Stomach (tissue), 9 donors: ENCODE measurements around the gene CENPE. TPM values are rescaled to one million over a fixed set of nuclear protein-coding genes. Genes with fewer than 3 reads are reported as not detected.

Experiments
- DNase-seq, 2 donors: peaks; one replicate each; pipeline versions ENCODE4 v3.0.0 to v3.0.0-alpha.2; 2013 to 2019
- H3K27ac ChIP-seq, 5 donors: fragments of 200-600 bp in 4 of 5; sonication (generic) in 4 of 5; one replicate each; pipeline ENCODE4 v1.5.1; 2013 to 2019; ENCODE audit warnings: mild to moderate bottlenecking in 1 of 5, moderate library complexity in 1 of 5
- H3K27me3 ChIP-seq, 3 donors: fragments of 200-600 bp; sonication (generic); one replicate each; pipeline ENCODE4 v1.5.1; 2017 to 2019; ENCODE audit warnings: mixed run types in 1 of 3
- H3K36me3 ChIP-seq, 4 donors: fragments of 200-600 bp; sonication (generic); 1 replicate in 3 of 4; 2 replicates in 1 of 4; pipeline ENCODE4 v1.5.1; 2016 to 2019
- H3K4me1 ChIP-seq, 4 donors: fragments of 200-600 bp; sonication (generic); one replicate each; pipeline ENCODE4 v1.5.1; 2016 to 2019
- H3K4me3 ChIP-seq, 4 donors: fragments of 200-600 bp; sonication (generic) in 3 of 4; one replicate each; pipeline ENCODE4 v1.5.1; 2016 to 2019; ENCODE audit warnings: mild to moderate bottlenecking in 1 of 4
- H3K9me3 ChIP-seq, 4 donors: fragments of 200-600 bp; sonication (generic); one replicate each; pipeline ENCODE4 v1.5.1; 2016 to 2019
- EP300 ChIP-seq: sonication (generic); formaldehyde crosslinking; IDR thresholded peaks from one replicate; pipeline ENCODE4 v1.6.1; 2017; ENCODE audit warnings: antibody characterized with exemption
- POLR2A ChIP-seq, 4 donors: fragments of 450-650 bp; IDR thresholded peaks; one replicate each; pipeline ENCODE4 v1.6.1; 2016; ENCODE audit warnings: antibody characterized with exemption in 4 of 4, control low read depth in 2 of 4, mild to moderate bottlenecking in 1 of 4, moderate library complexity in 1 of 4
- POLR2AphosphoS5 ChIP-seq, 3 donors: sonication (generic); formaldehyde crosslinking; IDR thresholded peaks; one replicate each; pipeline ENCODE4 v1.6.1; 2016; ENCODE audit warnings: antibody characterized with exemption in 3 of 3
- whole genome bisulfite sequencing, 5 donors: extraction: QIAGEN DNeasy Blood & Tissue Kit in 3 of 5; methylation state at CpG; one replicate each; pipeline versions ENCODE4 v1.1.5 to v1.1.7; 2013 to 2018; 5-methylcytosine and 5-hydroxymethylcytosine counted together
- intact Hi-C: fragments of 100-400 bp; cut with DNase I; formaldehyde crosslinking; loops from one replicate; pipeline ENCODE4 v1.15.1; 2023; ENCODE audit warnings: low total_unique reads
- polyA plus RNA-seq, 3 donors: library from polyadenylated mRNA; stranded (reverse); fragments of 200-250 nt; gene quantifications; one replicate each; pipeline ENCODE4 v1.2.3, GENCODE V29; 2013
- total RNA-seq, 5 donors: library from RNA; depleted of rRNA; stranded (reverse); fragments of >200 nt; gene quantifications; one replicate each; pipeline versions ENCODE4 v1.1.0 to v1.2.3, GENCODE V29; 2014 to 2016
- TF ChIP-seq, protein P1 (sequence below), 7 experiments: fragments of 450-650 bp in 4 of 7; fragments of 200-600 bp in 3 of 7; sonication (generic) in 3 of 7; IDR thresholded peaks; one replicate each; pipeline ENCODE4 v1.5.1; 2016 to 2019; ENCODE audit warnings: antibody characterized with exemption in 7 of 7, control low read depth in 2 of 7, mild to moderate bottlenecking in 1 of 7
- donor health status: healthy with polysubstance abuse.
- donor health status: Bipolar disorder and iron deficiency.
- donor health status: healthy.

CENPE gene
- total and polyA plus RNA-seq, 8 donors = 0.31 to 9.4 (median 2.8) TPM

DNA sequence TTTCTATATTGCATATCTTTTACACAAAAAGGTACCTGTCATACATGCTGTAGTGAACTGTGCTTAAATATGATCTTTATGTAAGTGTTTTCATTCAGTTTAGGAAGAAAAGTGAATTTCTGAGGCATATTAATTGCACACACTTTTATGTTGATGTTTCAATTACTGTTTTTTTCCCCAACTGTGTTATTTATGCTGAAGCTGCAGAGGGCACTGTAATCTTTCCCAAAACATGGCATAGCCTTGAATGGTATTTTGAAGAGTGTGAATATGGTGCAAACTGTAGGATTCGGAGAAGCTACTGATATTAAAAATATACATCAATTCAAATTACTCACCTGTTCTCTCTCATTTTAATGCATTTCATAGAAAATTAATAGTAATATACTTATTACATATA is 6.0 kb upstream of the CENPE start:
- no peak overlapping the region for H3K27ac ChIP-seq
- TF ChIP-seq POLR2AphosphoS5 (IDR thresholded peaks at IDR 0.05) (no peak), EP300 (no peak), POLR2A (IDR thresholded peaks at IDR 0.05) (no peak)
- TF ChIP-seq, protein P1, sequence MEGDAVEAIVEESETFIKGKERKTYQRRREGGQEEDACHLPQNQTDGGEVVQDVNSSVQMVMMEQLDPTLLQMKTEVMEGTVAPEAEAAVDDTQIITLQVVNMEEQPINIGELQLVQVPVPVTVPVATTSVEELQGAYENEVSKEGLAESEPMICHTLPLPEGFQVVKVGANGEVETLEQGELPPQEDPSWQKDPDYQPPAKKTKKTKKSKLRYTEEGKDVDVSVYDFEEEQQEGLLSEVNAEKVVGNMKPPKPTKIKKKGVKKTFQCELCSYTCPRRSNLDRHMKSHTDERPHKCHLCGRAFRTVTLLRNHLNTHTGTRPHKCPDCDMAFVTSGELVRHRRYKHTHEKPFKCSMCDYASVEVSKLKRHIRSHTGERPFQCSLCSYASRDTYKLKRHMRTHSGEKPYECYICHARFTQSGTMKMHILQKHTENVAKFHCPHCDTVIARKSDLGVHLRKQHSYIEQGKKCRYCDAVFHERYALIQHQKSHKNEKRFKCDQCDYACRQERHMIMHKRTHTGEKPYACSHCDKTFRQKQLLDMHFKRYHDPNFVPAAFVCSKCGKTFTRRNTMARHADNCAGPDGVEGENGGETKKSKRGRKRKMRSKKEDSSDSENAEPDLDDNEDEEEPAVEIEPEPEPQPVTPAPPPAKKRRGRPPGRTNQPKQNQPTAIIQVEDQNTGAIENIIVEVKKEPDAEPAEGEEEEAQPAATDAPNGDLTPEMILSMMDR (IDR thresholded peaks at IDR 0.05) = peak in 2 of 7 experiments; percentile 13 to 44
- H3K4me3 ChIP-seq = no peak overlapping the region
- no peaks in the 10 kb centered on the region for H3K27me3 ChIP-seq
- WGBS, 5 donors = 28 to 47% (median 39%) methylated on average over 1 of the region's 1 CpG
- intact Hi-C loops = no loop called here
- no peaks in the 10 kb centered on the region for H3K9me3 ChIP-seq
- H3K4me1 ChIP-seq = peaks cover 0 to under 1% (median 0%) of the 10 kb centered on the region in 4 donors
- H3K36me3 ChIP-seq = no peaks in the 10 kb centered on the region
- peak in 1 of 2 donors; percentile 49 for DNase-seq

DNA sequence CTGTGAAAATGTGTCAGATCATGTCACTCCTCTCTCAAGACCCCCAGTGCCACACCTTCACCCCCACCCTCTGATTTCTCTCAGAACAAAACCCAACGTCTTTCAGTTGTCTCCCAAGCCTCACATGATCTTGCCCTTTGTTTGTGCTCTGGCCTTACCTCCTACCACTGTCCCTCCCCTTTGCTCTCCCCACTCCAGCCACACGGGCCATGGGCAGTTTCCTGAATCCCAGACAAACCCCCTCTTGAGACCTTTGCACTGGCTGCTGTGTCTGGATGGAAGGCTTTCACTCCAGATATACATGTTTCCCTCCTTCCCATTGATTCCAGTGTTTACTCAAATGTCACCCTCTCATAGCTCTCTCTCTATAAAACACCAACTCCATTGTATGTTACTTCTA is 3.6 kb upstream of the CENPE start:
- no peak for TF ChIP-seq EP300
- no peak for TF ChIP-seq POLR2AphosphoS5 (IDR thresholded peaks at IDR 0.05)
- TF ChIP-seq, protein P1 (IDR thresholded peaks at IDR 0.05) = no peak
- no peak for TF ChIP-seq POLR2A (IDR thresholded peaks at IDR 0.05)
- Histone ChIP-seq H3K4me3 (no peak overlapping the region), H3K27ac (no peak overlapping the region), H3K36me3 (no peaks in the 10 kb centered on the region), H3K9me3 (no peaks in the 10 kb centered on the region), H3K27me3 (no peaks in the 10 kb centered on the region), H3K4me1 (peaks cover 0 to 18% (median 12%) of the 10 kb centered on the region in 4 donors)
- no peak for DNase-seq
- intact Hi-C loops = no loop called here
- WGBS, 5 donors = 23 to 42% (median 33%) methylated on average over 2 of the region's 2 CpGs

DNA sequence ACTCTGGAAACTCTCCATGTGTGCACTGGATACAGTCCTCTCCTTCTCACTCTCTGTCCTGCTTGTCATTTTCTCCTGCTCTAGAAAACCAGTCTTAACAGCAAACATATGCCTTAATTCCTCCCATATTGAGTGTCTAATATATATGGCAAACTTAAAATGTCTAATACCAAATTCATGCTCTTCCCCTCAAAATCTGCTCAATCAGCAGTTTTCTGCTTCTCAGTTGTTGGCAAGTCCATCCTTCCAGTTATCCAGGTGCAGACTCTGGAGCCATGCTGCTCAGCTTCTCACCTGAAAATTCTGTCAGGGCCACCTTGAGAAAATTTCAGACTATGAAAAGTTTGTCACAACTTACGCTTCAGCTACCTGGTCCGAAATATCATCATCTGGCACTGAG is 3.1 kb upstream of the CENPE start:
- no peak overlapping the region for H3K27ac ChIP-seq
- no peaks in the 10 kb centered on the region for H3K9me3 ChIP-seq
- no peaks in the 10 kb centered on the region for H3K27me3 ChIP-seq
- 92 to 98% (median 96%) methylated on average over 2 of the region's 2 CpGs for WGBS, 5 donors
- DNase-seq = no peak
- H3K36me3 ChIP-seq = no peaks in the 10 kb centered on the region
- intact Hi-C loops = no loop called here
- H3K4me3 ChIP-seq = no peak overlapping the region
- TF ChIP-seq EP300 = no peak
- TF ChIP-seq POLR2A (IDR thresholded peaks at IDR 0.05) = no peak
- TF ChIP-seq, protein P1 (IDR thresholded peaks at IDR 0.05) = no peak
- no peak for TF ChIP-seq POLR2AphosphoS5 (IDR thresholded peaks at IDR 0.05)
- peaks cover 0 to 20% (median 12%) of the 10 kb centered on the region in 4 donors for H3K4me1 ChIP-seq

DNA sequence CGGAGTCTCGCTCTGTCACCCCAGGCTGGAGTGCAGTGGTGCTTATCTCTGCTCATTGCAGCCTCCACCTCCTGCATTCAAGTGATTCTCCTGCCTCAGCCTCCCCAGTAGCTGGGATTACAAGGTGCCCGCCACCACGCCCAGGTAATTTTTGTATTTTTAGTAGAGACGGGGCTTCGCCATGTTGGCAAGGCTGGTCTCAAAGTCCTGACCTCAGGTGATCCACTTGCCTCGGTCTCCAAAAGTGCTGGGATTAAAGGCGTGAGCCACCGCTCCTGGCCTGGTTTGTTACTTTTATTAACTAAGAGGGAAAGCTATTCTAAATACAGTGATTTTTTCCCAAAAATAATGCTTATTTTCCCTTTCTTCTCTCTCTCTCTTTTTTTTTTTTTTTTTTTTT is 866 bp upstream of the CENPE start:
- intact Hi-C loops = no loop called here
- TF ChIP-seq EP300 (no peak), POLR2A (IDR thresholded peaks at IDR 0.05) (no peak), POLR2AphosphoS5 (IDR thresholded peaks at IDR 0.05) (no peak)
- TF ChIP-seq, protein P1 (IDR thresholded peaks at IDR 0.05) = no peak
- Histone ChIP-seq H3K27ac (peak overlapping the region in 2 of 5 donors; percentile 52 to 83), H3K27me3 (no peaks in the 10 kb centered on the region), H3K9me3 (no peaks in the 10 kb centered on the region), H3K4me3 (peak overlapping the region; percentile 66 to 96 (median 84)), H3K36me3 (no peaks in the 10 kb centered on the region), H3K4me1 (peaks cover 0 to 20% (median 12%) of the 10 kb centered on the region in 4 donors)
- 82 to 85% (median 83%) methylated on average over 9 of the region's 9 CpGs for WGBS, 5 donors
- DNase-seq = no peak
